BJ (cell line): Measurements from ENCODE around the gene CERS6. TPM values are rescaled to one million over a fixed set of nuclear protein-coding genes. Genes with fewer than 3 reads are reported as not detected.

Experiments used
- CTCF ChIA-PET: fragments of 350-600 bp; formaldehyde crosslinking; extraction: SDS; loops from one replicate; lab custom pipeline; 2021; ENCODE audit warnings: antibody characterized with exemption, inconsistent platforms; lab: Yijun Ruan, JAX
- POLR2A ChIA-PET: fragments of 300-600 bp; sonication (Branson Sonifier 250); formaldehyde crosslinking; extraction: SDS; loops from one replicate; lab custom pipeline; 2021; ENCODE audit warnings: antibody characterized with exemption; lab: Charles Lee
- DNase-seq: peaks from one replicate; pipeline ENCODE4 v3.0.0-alpha.2; 2011; ENCODE audit warnings: low read depth
- H3K27me3 ChIP-seq: 2 replicates; pipeline ENCODE4 v1.6.0; 2011; ENCODE audit warnings: low read length; ENCODE audit not compliant: control insufficient read depth, insufficient read depth
- H3K36me3 ChIP-seq: 2 replicates; pipeline ENCODE4 v1.5.1; 2011; ENCODE audit warnings: low read length; ENCODE audit not compliant: control insufficient read depth, insufficient read depth
- H3K4me3 ChIP-seq: 2 replicates; pipeline ENCODE4 v1.5.1; 2011; ENCODE audit warnings: low read depth, mild to moderate bottlenecking, control low read depth, low read length
- CTCF ChIP-seq: IDR thresholded peaks from 2 replicates; pipeline ENCODE4 v1.5.1; 2011; ENCODE audit warnings: low read depth, mild to moderate bottlenecking, control low read depth, inconsistent platforms, low read length, moderate library complexity; ENCODE audit not compliant: insufficient read depth
- polyA plus RNA-seq: library from polyadenylated mRNA; depleted of rRNA; stranded (reverse); fragments of >200 nt; gene quantifications from 2 replicates; pipeline ENCODE4 v1.2.3, GENCODE V29; 2011

The CERS6 gene
- polyA plus RNA-seq, 1 experiment = 1.6 TPM

DNA sequence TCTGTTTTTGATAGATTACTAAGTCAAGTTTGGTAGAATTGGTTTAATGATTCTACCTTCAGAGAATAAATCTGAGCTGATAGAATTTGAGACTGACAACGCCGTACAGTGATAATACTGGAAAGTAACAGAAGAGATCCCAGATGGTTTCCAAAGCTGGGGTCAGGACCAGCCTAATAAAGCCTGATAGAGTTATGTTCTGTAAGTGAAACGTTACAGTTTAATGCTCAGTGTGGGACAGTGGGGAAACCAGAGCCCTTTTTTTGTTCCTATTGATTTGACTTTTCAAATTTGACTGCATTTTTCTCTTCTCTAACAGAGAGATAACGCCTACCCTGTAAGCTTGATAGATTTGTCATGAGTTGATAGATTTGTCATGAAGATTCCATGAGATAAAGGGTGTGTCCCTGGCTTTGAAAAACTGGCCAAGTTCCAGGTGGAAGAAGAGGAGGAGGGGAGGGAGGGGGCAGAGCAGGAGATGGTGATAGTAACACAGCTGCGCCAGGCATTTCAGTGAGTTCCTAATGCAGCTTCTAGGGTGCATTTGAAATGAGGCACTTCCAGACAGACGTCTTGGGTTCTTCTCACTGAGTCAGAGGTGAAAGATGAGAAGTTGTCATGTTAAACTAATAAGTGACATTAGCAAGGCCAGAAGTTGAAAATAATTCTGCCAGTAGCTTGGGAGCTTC is 65.1 kb downstream of the CERS6 start:
- ChIA-PET POLR2A (no interaction called here), CTCF (interaction anchor here (1.4 kb wide), 1 partner anchor 69 kb away, joined by 4 read pairs; no protein-coding TSS in a partner anchor)
- H3K36me3 ChIP-seq = no peaks in the 10 kb centered on the region
- no peak overlapping the region for H3K4me3 ChIP-seq
- DNase-seq = no peak
- H3K27me3 ChIP-seq = no peaks in the 10 kb centered on the region
- TF ChIP-seq CTCF = no peak

- CTCF ChIA-PET = interaction anchor here (0.6 to 0.7 kb wide), 2 partner anchors 16 to 31 kb away, joined by 3 to 4 read pairs; no protein-coding TSS in a partner anchor
- H3K36me3 ChIP-seq = no peaks in the 10 kb centered on the region
- TF ChIP-seq CTCF = no peak
- POLR2A ChIA-PET = no interaction called here
- no peak for DNase-seq
- no peaks in the 10 kb centered on the region for H3K27me3 ChIP-seq
- no peak overlapping the region for H3K4me3 ChIP-seq
These were observed 66.4 kb downstream of the CERS6 start for GRCh38 chr2:168522446-168522845.

- DNase-seq = no peak
- POLR2A ChIA-PET = no interaction called here
- Histone ChIP-seq H3K27me3 (no peaks in the 10 kb centered on the region), H3K4me3 (no peak overlapping the region), H3K36me3 (no peaks in the 10 kb centered on the region)
- no peak for TF ChIP-seq CTCF
- CTCF ChIA-PET = interaction anchor here (0.6 kb wide), 1 partner anchor 27 kb away, joined by 3 read pairs; no protein-coding TSS in a partner anchor
These were observed 67.9 kb downstream of the CERS6 start for GRCh38 chr2:168524005-168524404.

DNA sequence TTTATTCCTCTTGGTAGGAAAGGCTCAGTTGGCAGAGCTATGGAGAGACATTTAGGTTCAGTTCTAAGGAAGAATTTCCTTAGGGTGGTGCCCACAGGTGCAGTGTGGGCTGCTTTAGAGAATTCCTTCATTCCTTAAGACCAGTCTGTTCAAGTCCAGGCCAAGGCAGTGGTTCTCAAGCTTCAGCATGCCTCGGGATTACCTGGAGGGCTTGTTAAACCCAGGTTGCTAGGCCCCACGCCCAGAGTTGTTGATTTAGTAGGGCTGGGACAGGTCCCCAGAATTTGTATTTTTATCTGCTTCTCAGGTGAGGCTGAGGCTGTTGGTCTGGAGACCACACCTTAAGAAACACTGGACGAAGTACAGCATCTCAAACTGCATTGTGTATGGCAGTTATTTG is 68.9 kb downstream of the CERS6 start:
- H3K27me3 ChIP-seq = no peaks in the 10 kb centered on the region
- TF ChIP-seq CTCF = no peak
- no peaks in the 10 kb centered on the region for H3K36me3 ChIP-seq
- CTCF ChIA-PET = no interaction called here
- POLR2A ChIA-PET = no interaction called here
- DNase-seq = no peak
- no peak overlapping the region for H3K4me3 ChIP-seq

- CTCF ChIA-PET = no interaction called here
These were observed 69.8 kb downstream of the CERS6 start for GRCh38 chr2:168525716-168526446.

More at GRCh38 chr2:168525716-168526446, 69.8 kb downstream of the CERS6 start:
- H3K27me3 ChIP-seq = no peaks in the 10 kb centered on the region
- no peak overlapping the region for H3K4me3 ChIP-seq
- H3K36me3 ChIP-seq = no peaks in the 10 kb centered on the region
- POLR2A ChIA-PET = no interaction called here
- no peak for TF ChIP-seq CTCF
- no peak for DNase-seq
